ENCODE measurements around the gene BTBD9. TPM values are rescaled to one million over a fixed set of nuclear protein-coding genes. Genes with fewer than 3 reads are reported as not detected.

The BTBD9 gene
- total RNA-seq, 1 donor from 2014 or later: 49.7 TPM

GRCh38 chr6:38150681-38151296 lies 488.9 kb downstream of the BTBD9 start:
- no peak for DNase-seq
- no peaks in the 10 kb centered on the region for H3K27me3 ChIP-seq (ENCODE audit: low read depth)
- no peak for ATAC-seq
- peaks cover 25% of the 10 kb centered on the region for H3K36me3 ChIP-seq
- no peak overlapping the region for H3K4me3 ChIP-seq
- intact Hi-C loops (cut with DNase I): no loop called here
- peaks cover 41% of the 10 kb centered on the region for H3K4me1 ChIP-seq
- no peak overlapping the region for H3K27ac ChIP-seq
- H3K9me3 ChIP-seq: no peaks in the 10 kb centered on the region
- TF ChIP-seq, protein P1, sequence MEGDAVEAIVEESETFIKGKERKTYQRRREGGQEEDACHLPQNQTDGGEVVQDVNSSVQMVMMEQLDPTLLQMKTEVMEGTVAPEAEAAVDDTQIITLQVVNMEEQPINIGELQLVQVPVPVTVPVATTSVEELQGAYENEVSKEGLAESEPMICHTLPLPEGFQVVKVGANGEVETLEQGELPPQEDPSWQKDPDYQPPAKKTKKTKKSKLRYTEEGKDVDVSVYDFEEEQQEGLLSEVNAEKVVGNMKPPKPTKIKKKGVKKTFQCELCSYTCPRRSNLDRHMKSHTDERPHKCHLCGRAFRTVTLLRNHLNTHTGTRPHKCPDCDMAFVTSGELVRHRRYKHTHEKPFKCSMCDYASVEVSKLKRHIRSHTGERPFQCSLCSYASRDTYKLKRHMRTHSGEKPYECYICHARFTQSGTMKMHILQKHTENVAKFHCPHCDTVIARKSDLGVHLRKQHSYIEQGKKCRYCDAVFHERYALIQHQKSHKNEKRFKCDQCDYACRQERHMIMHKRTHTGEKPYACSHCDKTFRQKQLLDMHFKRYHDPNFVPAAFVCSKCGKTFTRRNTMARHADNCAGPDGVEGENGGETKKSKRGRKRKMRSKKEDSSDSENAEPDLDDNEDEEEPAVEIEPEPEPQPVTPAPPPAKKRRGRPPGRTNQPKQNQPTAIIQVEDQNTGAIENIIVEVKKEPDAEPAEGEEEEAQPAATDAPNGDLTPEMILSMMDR (IDR thresholded peaks at IDR 0.05): no peak

DNA sequence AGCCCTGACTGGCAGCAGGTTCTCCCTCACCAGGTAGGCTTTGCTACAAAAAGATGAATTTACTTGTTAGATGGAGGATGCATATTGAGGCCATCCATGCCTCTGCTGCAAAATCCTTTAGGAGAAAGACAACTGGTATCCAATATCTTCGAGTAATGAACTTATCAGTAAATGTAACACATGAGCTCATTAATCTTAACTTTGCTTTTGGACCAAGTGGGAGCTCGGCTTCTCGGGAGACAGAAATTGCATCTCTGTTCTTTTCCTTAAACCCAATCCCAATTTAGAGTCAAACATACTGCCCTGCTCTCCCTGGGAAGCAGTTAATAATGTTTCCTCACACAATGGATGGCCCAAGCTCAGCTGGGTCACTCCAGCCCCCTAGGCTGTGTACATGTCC lies 489.7 kb downstream of the BTBD9 start:
- Histone ChIP-seq H3K4me3 (no peak overlapping the region), H3K27ac (no peak overlapping the region), H3K36me3 (peaks cover 25% of the 10 kb centered on the region), H3K9me3 (no peaks in the 10 kb centered on the region), H3K4me1 (peaks cover 38% of the 10 kb centered on the region), H3K27me3 (ENCODE audit: low read depth) (no peaks in the 10 kb centered on the region)
- ATAC-seq (no peak), DNase-seq (no peak)
- intact Hi-C loops (cut with DNase I): no loop called here
- TF ChIP-seq, protein P1 (IDR thresholded peaks at IDR 0.05): no peak

GRCh38 chr6:38149531-38149930 lies 490.2 kb downstream of the BTBD9 start:
- TF ChIP-seq, protein P1 (IDR thresholded peaks at IDR 0.05): no peak

GRCh38 chr6:38148606-38149005 lies 491.1 kb downstream of the BTBD9 start:
- H3K27me3 ChIP-seq (ENCODE audit: low read depth): no peaks in the 10 kb centered on the region
- intact Hi-C loops (cut with DNase I): no loop called here
- DNase-seq (no peak), ATAC-seq (no peak)
- TF ChIP-seq, protein P1 (IDR thresholded peaks at IDR 0.05): no peak
- no peaks in the 10 kb centered on the region for H3K9me3 ChIP-seq
- H3K27ac ChIP-seq: no peak overlapping the region
- peaks cover 36% of the 10 kb centered on the region for H3K4me1 ChIP-seq
- peaks cover 25% of the 10 kb centered on the region for H3K36me3 ChIP-seq
- no peak overlapping the region for H3K4me3 ChIP-seq

More at GRCh38 chr6:38149531-38149930, 490.2 kb downstream of the BTBD9 start:
- H3K9me3 ChIP-seq: no peaks in the 10 kb centered on the region
- intact Hi-C loops (cut with DNase I): no loop called here
- no peak overlapping the region for H3K4me3 ChIP-seq
- DNase-seq: no peak
- H3K27me3 ChIP-seq (ENCODE audit: low read depth): no peaks in the 10 kb centered on the region
- peak; percentile 35 to 51 for ATAC-seq
- H3K4me1 ChIP-seq: peaks cover 37% of the 10 kb centered on the region
- no peak overlapping the region for H3K27ac ChIP-seq
- H3K36me3 ChIP-seq: peaks cover 25% of the 10 kb centered on the region

DNA sequence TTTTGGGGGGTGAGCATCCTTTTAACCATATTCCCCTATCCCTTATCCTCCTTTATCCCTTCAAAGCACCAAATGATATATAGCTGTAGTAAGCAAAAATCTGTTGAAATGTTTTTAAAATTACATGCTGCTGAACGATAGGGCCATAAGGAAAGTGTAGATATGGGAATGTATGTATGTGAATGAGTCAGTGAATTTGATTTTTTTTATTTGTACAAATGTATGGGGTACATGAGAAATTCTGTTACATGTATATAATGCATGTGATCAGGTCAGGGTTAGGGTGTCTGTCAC lies 493.0 kb downstream of the BTBD9 start:
- DNase-seq: no peak
- Histone ChIP-seq H3K27ac (no peak overlapping the region), H3K9me3 (no peaks in the 10 kb centered on the region), H3K4me3 (no peak overlapping the region), H3K27me3 (ENCODE audit: low read depth) (no peaks in the 10 kb centered on the region), H3K4me1 (peaks cover 46% of the 10 kb centered on the region), H3K36me3 (peaks cover 15% of the 10 kb centered on the region)
- TF ChIP-seq, protein P1 (IDR thresholded peaks at IDR 0.05): no peak
- intact Hi-C loops (cut with DNase I): no loop called here
- no peak for ATAC-seq
